HepG2 (cell line): Measurements from ENCODE around the gene TANGO2. TPM values are rescaled to one million over a fixed set of nuclear protein-coding genes. Genes with fewer than 3 reads are reported as not detected.

Experiments used
- CEBPZ ChIP-seq: IDR thresholded peaks from 2 replicates; pipeline ENCODE4 v1.6.1; 2012; ENCODE audit warnings: low read length, improper control_type of control experiment
- DNMT3B ChIP-seq: conservative IDR thresholded peaks from 2 replicates; pipeline ENCODE4 v1.6.1; 2016; ENCODE audit warnings: missing biosample characterization, control low read depth
- JUN ChIP-seq: sonication (generic); formaldehyde crosslinking; IDR thresholded peaks from 2 replicates; pipeline ENCODE4 v1.4.0; 2020; ENCODE audit warnings: mild to moderate bottlenecking, missing genetic modification reagents
- NR2F1 ChIP-seq, 2 experiments: fragments of 450-650 bp in 1 of 2; formaldehyde crosslinking in 1 of 2; IDR thresholded peaks; 2 replicates each; pipeline versions ENCODE4 v1.5.0 to v1.6.1; 2016 to 2020; ENCODE audit warnings: mild to moderate bottlenecking in 1 of 2, missing compliant biosample characterization in 1 of 2, missing genetic modification reagents in 1 of 2, moderate library complexity in 1 of 2
- PBX2 ChIP-seq: IDR thresholded peaks from 2 replicates; pipeline ENCODE4 v1.6.1; 2016; ENCODE audit warnings: control low read depth
- RBM22 ChIP-seq: fragments of 200-400 bp; formaldehyde crosslinking; optimal IDR thresholded peaks from 2 replicates; pipeline ENCODE3; 2017; ENCODE audit warnings: mild to moderate bottlenecking, low read length, moderate library complexity
- ZFP36 ChIP-seq: fragments of 150-350 bp; IDR thresholded peaks from 2 replicates; pipeline ENCODE4 v1.6.1; 2018; ENCODE audit warnings: borderline replicate concordance, low read length, low read depth; ENCODE audit not compliant: partially characterized antibody
- ZNF879 ChIP-seq: sonication (generic); formaldehyde crosslinking; IDR thresholded peaks from 2 replicates; pipeline ENCODE4 v1.8.1; 2023; ENCODE audit warnings: missing genetic modification reagents
- polyA plus RNA-seq, 8 experiments: library from polyadenylated mRNA; depleted of rRNA in 3 of 8; stranded (reverse) in 7 of 8; unstranded in 1 of 8; fragments of >200 nt; fragmentation: Illumina TruSeq in 4 of 8; extraction: Trizol in 4 of 8; gene quantifications; 2 replicates each; pipeline versions ENCODE4 v1.2.1 to v1.2.3, GENCODE V29; 2011 to 2016; ENCODE audit warnings: low read depth in 4 of 8, missing spikeins in 1 of 8, mixed read lengths in 1 of 8; ENCODE audit not compliant: insufficient read depth in 1 of 8
- total RNA-seq, 5 experiments: library from RNA; depleted of rRNA; stranded (reverse); fragments of >200 nt; fragmentation: Illumina TruSeq; extraction: Trizol; gene quantifications; 2 replicates each; pipeline ENCODE4 v1.2.3, GENCODE V29; 2016; ENCODE audit warnings: low read depth in 1 of 5
- TF ChIP-seq, protein P1 (sequence below), 2 experiments: sonication (generic) in 1 of 2; formaldehyde crosslinking in 1 of 2; IDR thresholded peaks; 2 replicates each; pipeline versions ENCODE4 v1.4.0 to v1.6.1; 2016 to 2020; ENCODE audit warnings: borderline replicate concordance in 1 of 2, low read depth in 1 of 2, mild to moderate bottlenecking in 1 of 2, missing genetic modification reagents in 1 of 2
- TF ChIP-seq, protein P2 (sequence below): sonication (generic); formaldehyde crosslinking; IDR thresholded peaks from 2 replicates; pipeline ENCODE4 v1.5.0; 2020; ENCODE audit warnings: mild to moderate bottlenecking, missing genetic modification reagents, borderline replicate concordance

The TANGO2 gene
- total and polyA plus RNA-seq, 2 of the 13 experiments (the other 11 are each of a cell fraction or from before 2014, with no cell fraction given): 12.9 to 14.8 TPM

- TF ChIP-seq, protein P1, sequence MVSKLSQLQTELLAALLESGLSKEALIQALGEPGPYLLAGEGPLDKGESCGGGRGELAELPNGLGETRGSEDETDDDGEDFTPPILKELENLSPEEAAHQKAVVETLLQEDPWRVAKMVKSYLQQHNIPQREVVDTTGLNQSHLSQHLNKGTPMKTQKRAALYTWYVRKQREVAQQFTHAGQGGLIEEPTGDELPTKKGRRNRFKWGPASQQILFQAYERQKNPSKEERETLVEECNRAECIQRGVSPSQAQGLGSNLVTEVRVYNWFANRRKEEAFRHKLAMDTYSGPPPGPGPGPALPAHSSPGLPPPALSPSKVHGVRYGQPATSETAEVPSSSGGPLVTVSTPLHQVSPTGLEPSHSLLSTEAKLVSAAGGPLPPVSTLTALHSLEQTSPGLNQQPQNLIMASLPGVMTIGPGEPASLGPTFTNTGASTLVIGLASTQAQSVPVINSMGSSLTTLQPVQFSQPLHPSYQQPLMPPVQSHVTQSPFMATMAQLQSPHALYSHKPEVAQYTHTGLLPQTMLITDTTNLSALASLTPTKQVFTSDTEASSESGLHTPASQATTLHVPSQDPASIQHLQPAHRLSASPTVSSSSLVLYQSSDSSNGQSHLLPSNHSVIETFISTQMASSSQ (IDR thresholded peaks at IDR 0.05; ENCODE audit: low read depth): no peak
- TF ChIP-seq, protein P1 (CRISPR knock-in tag; IDR thresholded peaks at IDR 0.05; ENCODE audit: borderline replicate concordance): peak; percentile 70
- TF ChIP-seq PBX2 (CRISPR knock-in tag) (no peak), RBM22 (no peak), DNMT3B (CRISPR knock-in tag) (no peak), NR2F1 (CRISPR knock-in tag; IDR thresholded peaks at IDR 0.05) (no peak), ZNF879 (CRISPR knock-in tag) (no peak), CEBPZ (no peak), JUN (no peak), ZFP36 (no peak)
- TF ChIP-seq, protein P2, sequence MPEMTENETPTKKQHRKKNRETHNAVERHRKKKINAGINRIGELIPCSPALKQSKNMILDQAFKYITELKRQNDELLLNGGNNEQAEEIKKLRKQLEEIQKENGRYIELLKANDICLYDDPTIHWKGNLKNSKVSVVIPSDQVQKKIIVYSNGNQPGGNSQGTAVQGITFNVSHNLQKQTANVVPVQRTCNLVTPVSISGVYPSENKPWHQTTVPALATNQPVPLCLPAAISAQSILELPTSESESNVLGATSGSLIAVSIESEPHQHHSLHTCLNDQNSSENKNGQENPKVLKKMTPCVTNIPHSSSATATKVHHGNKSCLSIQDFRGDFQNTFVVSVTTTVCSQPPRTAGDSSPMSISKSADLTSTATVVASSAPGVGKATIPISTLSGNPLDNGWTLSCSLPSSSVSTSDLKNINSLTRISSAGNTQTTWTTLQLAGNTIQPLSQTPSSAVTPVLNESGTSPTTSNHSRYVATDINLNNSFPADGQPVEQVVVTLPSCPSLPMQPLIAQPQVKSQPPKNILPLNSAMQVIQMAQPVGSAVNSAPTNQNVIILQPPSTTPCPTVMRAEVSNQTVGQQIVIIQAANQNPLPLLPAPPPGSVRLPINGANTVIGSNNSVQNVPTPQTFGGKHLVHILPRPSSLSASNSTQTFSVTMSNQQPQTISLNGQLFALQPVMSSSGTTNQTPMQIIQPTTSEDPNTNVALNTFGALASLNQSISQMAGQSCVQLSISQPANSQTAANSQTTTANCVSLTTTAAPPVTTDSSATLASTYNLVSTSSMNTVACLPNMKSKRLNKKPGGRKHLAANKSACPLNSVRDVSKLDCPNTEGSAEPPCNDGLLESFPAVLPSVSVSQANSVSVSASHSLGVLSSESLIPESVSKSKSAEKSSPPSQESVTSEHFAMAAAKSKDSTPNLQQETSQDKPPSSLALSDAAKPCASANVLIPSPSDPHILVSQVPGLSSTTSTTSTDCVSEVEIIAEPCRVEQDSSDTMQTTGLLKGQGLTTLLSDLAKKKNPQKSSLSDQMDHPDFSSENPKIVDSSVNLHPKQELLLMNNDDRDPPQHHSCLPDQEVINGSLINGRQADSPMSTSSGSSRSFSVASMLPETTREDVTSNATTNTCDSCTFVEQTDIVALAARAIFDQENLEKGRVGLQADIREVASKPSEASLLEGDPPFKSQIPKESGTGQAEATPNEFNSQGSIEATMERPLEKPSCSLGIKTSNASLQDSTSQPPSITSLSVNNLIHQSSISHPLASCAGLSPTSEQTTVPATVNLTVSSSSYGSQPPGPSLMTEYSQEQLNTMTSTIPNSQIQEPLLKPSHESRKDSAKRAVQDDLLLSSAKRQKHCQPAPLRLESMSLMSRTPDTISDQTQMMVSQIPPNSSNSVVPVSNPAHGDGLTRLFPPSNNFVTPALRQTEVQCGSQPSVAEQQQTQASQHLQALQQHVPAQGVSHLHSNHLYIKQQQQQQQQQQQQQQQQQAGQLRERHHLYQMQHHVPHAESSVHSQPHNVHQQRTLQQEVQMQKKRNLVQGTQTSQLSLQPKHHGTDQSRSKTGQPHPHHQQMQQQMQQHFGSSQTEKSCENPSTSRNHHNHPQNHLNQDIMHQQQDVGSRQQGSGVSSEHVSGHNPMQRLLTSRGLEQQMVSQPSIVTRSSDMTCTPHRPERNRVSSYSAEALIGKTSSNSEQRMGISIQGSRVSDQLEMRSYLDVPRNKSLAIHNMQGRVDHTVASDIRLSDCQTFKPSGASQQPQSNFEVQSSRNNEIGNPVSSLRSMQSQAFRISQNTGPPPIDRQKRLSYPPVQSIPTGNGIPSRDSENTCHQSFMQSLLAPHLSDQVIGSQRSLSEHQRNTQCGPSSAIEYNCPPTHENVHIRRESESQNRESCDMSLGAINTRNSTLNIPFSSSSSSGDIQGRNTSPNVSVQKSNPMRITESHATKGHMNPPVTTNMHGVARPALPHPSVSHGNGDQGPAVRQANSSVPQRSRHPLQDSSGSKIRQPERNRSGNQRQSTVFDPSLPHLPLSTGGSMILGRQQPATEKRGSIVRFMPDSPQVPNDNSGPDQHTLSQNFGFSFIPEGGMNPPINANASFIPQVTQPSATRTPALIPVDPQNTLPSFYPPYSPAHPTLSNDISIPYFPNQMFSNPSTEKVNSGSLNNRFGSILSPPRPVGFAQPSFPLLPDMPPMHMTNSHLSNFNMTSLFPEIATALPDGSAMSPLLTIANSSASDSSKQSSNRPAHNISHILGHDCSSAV (CRISPR knock-in tag): no peak
Observed at GRCh38 chr22:20079745-20080444, 59.0 kb downstream of the TANGO2 start, which contains the start of gene DGCR8 (continued).
